ENCODE results near the gene LRRN3. TPM values are rescaled to one million over a fixed set of nuclear protein-coding genes. Genes with fewer than 3 reads are reported as not detected.

LRRN3 gene
- total and polyA plus RNA-seq, 10 donors: 0.10 to 1.7 (median 0.28) TPM; not detected in 1

DNA sequence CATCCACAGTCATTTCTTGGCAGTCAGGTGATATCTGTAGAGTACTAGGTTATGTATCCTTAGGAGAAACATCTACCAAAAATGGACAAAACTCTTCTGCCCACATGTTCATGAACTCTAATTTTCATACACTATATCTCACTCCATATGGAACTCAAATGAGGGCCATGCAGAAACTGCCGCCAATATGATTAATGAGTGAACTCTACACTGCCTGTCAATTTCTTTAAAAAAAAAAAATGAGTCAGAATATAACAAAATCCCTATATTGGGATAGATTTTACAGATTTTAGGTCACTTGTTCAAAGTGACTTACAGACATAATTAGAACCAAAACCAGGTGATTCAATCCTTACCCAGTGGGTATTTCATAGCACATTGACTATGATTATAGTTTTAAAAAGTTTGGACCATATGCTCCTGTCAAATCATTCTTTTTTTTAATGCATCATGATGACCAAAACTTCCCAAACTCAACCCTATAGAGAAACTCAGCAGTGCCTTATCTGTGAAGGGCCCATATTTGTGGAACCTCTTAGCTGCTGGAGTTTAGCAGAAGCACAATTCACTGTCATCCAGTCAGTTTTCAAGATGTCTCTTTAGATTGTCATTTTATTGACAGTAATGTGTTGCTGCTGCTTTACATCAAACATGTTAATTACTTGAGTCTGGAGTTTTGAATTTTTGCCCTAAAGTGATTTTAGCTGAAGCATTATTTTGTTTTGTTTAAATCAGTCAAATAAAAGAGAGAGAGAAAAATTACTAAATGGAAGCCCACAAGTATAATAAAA is 11.1 kb downstream of the LRRN3 start:
- H3K27ac ChIP-seq: no peak overlapping the region
- H3K36me3 ChIP-seq: no peaks in the 10 kb centered on the region
- intact Hi-C loops (cut with DNase I; ENCODE audit: low total_unique reads): no loop called here
- TF ChIP-seq POLR2A (IDR thresholded peaks at IDR 0.05) (no peak), POLR2AphosphoS5 (IDR thresholded peaks at IDR 0.05) (no peak), CTCF (IDR thresholded peaks at IDR 0.05 in 8 of 11, conservative IDR thresholded peaks at IDR 0.05 in 3 of 11) (no peak)
- no peak overlapping the region for H3K4me3 ChIP-seq
- peaks cover 0 to 26% (median 7%) of the 10 kb centered on the region in 6 donors for H3K4me1 ChIP-seq
- DNase-seq: no peak
- H3K9me3 ChIP-seq: no peaks in the 10 kb centered on the region
- no peaks in the 10 kb centered on the region for H3K27me3 ChIP-seq (replicated peaks in 1 of 7)
- 93 to 100% (median 97%) methylated on average over 1 of the region's 1 CpG for WGBS, 5 donors

DNA sequence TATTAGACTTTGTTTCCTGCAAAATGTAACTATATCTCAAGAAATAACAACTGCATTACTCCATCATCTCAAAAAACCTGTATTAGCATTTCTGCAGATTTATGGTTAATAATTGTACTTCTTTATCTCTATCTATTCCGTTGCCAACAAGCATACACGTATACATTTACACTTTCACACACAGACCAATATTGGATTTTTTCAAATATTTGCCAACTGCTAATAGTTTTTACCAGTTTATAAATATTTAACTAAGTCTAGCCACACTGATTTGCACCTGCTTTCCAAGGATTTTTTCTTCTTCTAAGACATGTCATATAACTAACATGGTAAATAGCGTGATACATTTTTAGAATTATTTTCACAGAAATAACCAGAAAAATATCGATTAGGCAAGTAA is 12.2 kb downstream of the LRRN3 start:
- Histone ChIP-seq H3K4me1 (peaks cover 0 to 32% (median 11%) of the 10 kb centered on the region in 6 donors), H3K27me3 (replicated peaks in 1 of 7) (no peaks in the 10 kb centered on the region), H3K27ac (no peak overlapping the region), H3K9me3 (no peaks in the 10 kb centered on the region), H3K36me3 (no peaks in the 10 kb centered on the region), H3K4me3 (no peak overlapping the region)
- DNase-seq: no peak
- TF ChIP-seq POLR2A (IDR thresholded peaks at IDR 0.05) (no peak), POLR2AphosphoS5 (IDR thresholded peaks at IDR 0.05) (no peak), CTCF (IDR thresholded peaks at IDR 0.05 in 8 of 11, conservative IDR thresholded peaks at IDR 0.05 in 3 of 11) (no peak)
- whole genome bisulfite sequencing, 5 donors: 92 to 99% (median 96%) methylated on average over 4 of the region's 4 CpGs
- intact Hi-C loops (cut with DNase I; ENCODE audit: low total_unique reads): no loop called here

DNA sequence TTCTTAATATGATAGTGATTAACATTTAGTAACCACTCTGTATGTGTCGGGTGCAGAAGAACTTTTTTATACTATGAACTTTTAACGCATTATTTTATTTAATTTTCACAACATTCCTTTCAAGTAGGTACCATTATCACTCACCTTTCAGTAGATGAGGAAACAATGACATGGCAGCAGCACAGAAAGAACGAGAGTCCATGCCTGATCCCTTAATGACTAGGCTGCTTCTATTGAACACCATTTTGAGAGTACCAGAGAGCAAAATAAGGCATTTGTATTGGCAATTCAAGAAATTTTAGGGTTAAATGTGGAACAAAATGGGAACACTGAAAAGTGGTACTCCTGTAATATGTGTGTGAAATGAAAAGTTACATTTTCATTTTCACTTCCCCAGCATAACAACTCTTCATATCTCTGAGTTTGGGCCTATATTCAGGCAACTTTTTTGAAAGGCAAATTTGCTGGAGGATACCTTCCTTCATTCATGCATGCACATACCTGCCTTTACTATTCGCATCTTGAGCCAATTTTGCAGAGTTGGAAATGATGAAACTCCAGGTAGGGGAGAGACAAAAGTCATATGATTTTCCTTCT is 12.8 kb downstream of the LRRN3 start:
- H3K4me1 ChIP-seq: peaks cover 0 to 26% (median 10%) of the 10 kb centered on the region in 6 donors
- H3K36me3 ChIP-seq: no peaks in the 10 kb centered on the region
- H3K4me3 ChIP-seq: no peak overlapping the region
- no peak for DNase-seq
- peak overlapping the region in 3 of 8 donors; percentile 20 to 50 (median 34) for H3K27ac ChIP-seq
- intact Hi-C loops (cut with DNase I; ENCODE audit: low total_unique reads): no loop called here
- TF ChIP-seq POLR2A (IDR thresholded peaks at IDR 0.05) (no peak), CTCF (IDR thresholded peaks at IDR 0.05 in 8 of 11, conservative IDR thresholded peaks at IDR 0.05 in 3 of 11) (no peak), POLR2AphosphoS5 (IDR thresholded peaks at IDR 0.05) (no peak)
- H3K9me3 ChIP-seq: no peaks in the 10 kb centered on the region
- 78 to 86% (median 82%) methylated on average over 4 of the region's 4 CpGs for WGBS, 5 donors
- H3K27me3 ChIP-seq (replicated peaks in 1 of 7): no peaks in the 10 kb centered on the region

DNA sequence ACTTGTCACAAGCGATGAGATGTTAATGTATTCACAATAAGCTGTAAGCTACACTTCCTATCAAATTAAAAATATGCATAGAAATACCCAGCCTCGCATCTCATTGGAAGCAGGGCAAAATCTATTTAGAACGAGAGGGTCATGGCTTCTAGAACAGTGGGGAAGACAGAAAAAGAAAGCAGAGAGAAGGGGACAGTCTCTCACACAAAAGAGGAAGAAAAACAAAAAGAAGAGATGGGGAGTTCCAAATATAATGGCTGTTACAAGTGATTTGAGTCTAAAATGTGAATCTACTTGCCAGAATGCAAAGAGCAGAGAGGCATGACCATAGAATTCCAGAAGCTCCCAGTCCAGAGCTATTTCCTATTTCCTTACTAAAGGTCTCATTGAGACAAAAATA is 13.8 kb downstream of the LRRN3 start:
- Histone ChIP-seq H3K4me3 (no peak overlapping the region), H3K27me3 (replicated peaks in 1 of 7) (no peaks in the 10 kb centered on the region), H3K36me3 (no peaks in the 10 kb centered on the region), H3K27ac (peak overlapping the region in 3 of 8 donors; percentile 20 to 50 (median 34)), H3K4me1 (peaks cover 0 to 23% (median 9%) of the 10 kb centered on the region in 6 donors), H3K9me3 (no peaks in the 10 kb centered on the region)
- TF ChIP-seq POLR2AphosphoS5 (IDR thresholded peaks at IDR 0.05): no peak
- TF ChIP-seq CTCF (IDR thresholded peaks at IDR 0.05 in 8 of 11, conservative IDR thresholded peaks at IDR 0.05 in 3 of 11): no peak
- no peak for TF ChIP-seq POLR2A (IDR thresholded peaks at IDR 0.05)
- DNase-seq: no peak
- intact Hi-C loops (cut with DNase I; ENCODE audit: low total_unique reads): no loop called here
- 67 to 76% (median 73%) methylated on average over 3 of the region's 3 CpGs for WGBS, 5 donors
